Adipose tissue (tissue), 3 donors: ENCODE measurements around the gene IGFBPL1. TPM values are rescaled to one million over a fixed set of nuclear protein-coding genes. Genes with fewer than 3 reads are reported as not detected.
"Not testable (repeated sequence)": the region's sequence is repeated elsewhere in the genome, so short reads cannot be mapped to it uniquely, and the experiment has no call there.

Source experiments
- H3K27ac ChIP-seq: one replicate; pipeline ENCODE4 v1.5.1; 2013; ENCODE audit warnings: low read depth, low read length
- WGBS, 3 donors: extraction: QIAGEN DNeasy Blood & Tissue Kit; methylation state at CpG; one replicate each; pipeline ENCODE4 v1.1.7; 2013; 5-methylcytosine and 5-hydroxymethylcytosine counted together
- polyA plus RNA-seq, 3 donors: library from polyadenylated mRNA; stranded (reverse); fragments of 200-250 nt; gene quantifications; one replicate each; pipeline ENCODE4 v1.2.3, GENCODE V29; 2013
- donor health status: healthy with polysubstance abuse.
- donor health status: Bipolar disorder and iron deficiency.
- donor health status: healthy.

IGFBPL1 gene
- polyA plus RNA-seq: under 1 TPM in 2 of 3 donors, not detected in 1; 0.13 to 0.30 TPM

GRCh38 chr9:38423973-38424843 lies at the start of gene IGFBPL1:
IGFBPL1 (minus strand) TSS chr9:38424454; CDS start chr9:38424424, 30 bp downstream.
- WGBS, 3 donors: 2 to 3% (median 2%) methylated on average over 76 to 115 of the region's 115 CpGs
- no peak within 1 kb of the TSS for H3K27ac ChIP-seq

- not testable (repeated sequence) for H3K27ac ChIP-seq
- WGBS, 3 donors: 42 to 75% (median 66%) methylated on average over 2 of the region's 2 CpGs
Observed at GRCh38 chr9:38472583-38473249, 48.5 kb upstream of the IGFBPL1 start.

GRCh38 chr9:38467404-38467803 lies 43.1 kb upstream of the IGFBPL1 start:
- WGBS, 3 donors: 41 to 44% (median 42%) methylated on average over 3 of the region's 3 CpGs
- no peak overlapping the region for H3K27ac ChIP-seq

- no peak overlapping the region for H3K27ac ChIP-seq
- WGBS, 3 donors: 74 to 92% (median 83%) methylated on average over 3 of the region's 3 CpGs
Observed at GRCh38 chr9:38453835-38454234, 29.6 kb upstream of the IGFBPL1 start.

- H3K27ac ChIP-seq: no peak overlapping the region
Observed at GRCh38 chr9:38451162-38451561, 26.9 kb upstream of the IGFBPL1 start.

GRCh38 chr9:38447703-38448102 lies 23.4 kb upstream of the IGFBPL1 start:
- 44 to 60% (median 50%) methylated on average over 1 of the region's 1 CpG for WGBS, 3 donors
- no peak overlapping the region for H3K27ac ChIP-seq

- no peak overlapping the region for H3K27ac ChIP-seq
- WGBS, 3 donors: 49 to 74% (median 54%) methylated on average over 11 of the region's 11 CpGs
Observed at GRCh38 chr9:38445154-38446043, 21.1 kb upstream of the IGFBPL1 start.

- 38 to 83% (median 71%) methylated on average over 2 of the region's 2 CpGs for WGBS, 3 donors
Observed at GRCh38 chr9:38443597-38443996, 19.3 kb upstream of the IGFBPL1 start.

GRCh38 chr9:38443181-38443580 lies 18.9 kb upstream of the IGFBPL1 start:
- WGBS, 3 donors: 42 to 71% (median 70%) methylated on average over 7 of the region's 7 CpGs
- H3K27ac ChIP-seq: no peak overlapping the region

More at GRCh38 chr9:38443597-38443996, 19.3 kb upstream of the IGFBPL1 start:
- H3K27ac ChIP-seq: no peak overlapping the region

- no peak overlapping the region for H3K27ac ChIP-seq
- 63 to 73% (median 69%) methylated on average over 8 of the region's 8 CpGs for WGBS, 3 donors
Observed at GRCh38 chr9:38442473-38443096, 18.3 kb upstream of the IGFBPL1 start.

- 83 to 87% (median 84%) methylated on average over 8 of the region's 8 CpGs for WGBS, 3 donors
- H3K27ac ChIP-seq: no peak overlapping the region
Observed at GRCh38 chr9:38441347-38442085, 17.3 kb upstream of the IGFBPL1 start.

GRCh38 chr9:38440516-38440915 lies 16.3 kb upstream of the IGFBPL1 start:
- 50 to 87% (median 50%) methylated on average over 3 of the region's 3 CpGs for WGBS, 3 donors
- no peak overlapping the region for H3K27ac ChIP-seq

GRCh38 chr9:38439916-38440301 lies 15.7 kb upstream of the IGFBPL1 start:
- 93 to 100% (median 98%) methylated on average over 1 of the region's 1 CpG for WGBS, 3 donors
- no peak overlapping the region for H3K27ac ChIP-seq

GRCh38 chr9:38439291-38439915 lies 15.1 kb upstream of the IGFBPL1 start:
- no peak overlapping the region for H3K27ac ChIP-seq
- 58 to 80% (median 72%) methylated on average over 3 of the region's 3 CpGs for WGBS, 3 donors

GRCh38 chr9:38437193-38437823 lies 13.1 kb upstream of the IGFBPL1 start:
- H3K27ac ChIP-seq: no peak overlapping the region
- 42 to 70% (median 64%) methylated on average over 11 of the region's 11 CpGs for WGBS, 3 donors

- 94 to 96% (median 95%) methylated on average over 2 of the region's 2 CpGs for WGBS, 3 donors
- H3K27ac ChIP-seq: no peak overlapping the region
Observed at GRCh38 chr9:38436708-38437107, 12.5 kb upstream of the IGFBPL1 start.

GRCh38 chr9:38435521-38435920 lies 11.3 kb upstream of the IGFBPL1 start:
- WGBS, 3 donors: 70 to 80% (median 73%) methylated on average over 2 of the region's 2 CpGs
- H3K27ac ChIP-seq: no peak overlapping the region
